HepG2 (cell line): Measurements from ENCODE around the gene BCAS3. TPM values are rescaled to one million over a fixed set of nuclear protein-coding genes. Genes with fewer than 3 reads are reported as not detected.

Experiments
- ATAC-seq: fragments of 200-7000 bp; cut with Tn5 transposase; 3 replicates; pipeline ENCODE4 v1.9.1; 2020; ENCODE audit warnings: mild to moderate bottlenecking, moderate library complexity
- BruUV-seq: library from RNA; stranded (reverse); fragments of 400-500 nt; replicated peaks from 2 replicates; lab custom pipeline; 2021; lab: Mats Ljungman, UMichigan
- CTCF ChIA-PET: fragments of 300-600 bp; formaldehyde crosslinking; extraction: SDS; loops from one replicate; lab custom pipeline; 2021; ENCODE audit warnings: low total read pairs, inconsistent platforms, low intra/inter-chr PET ratio; lab: Yijun Ruan, JAX
- POLR2A ChIA-PET: fragments of 350-600 bp; sonication (Branson Sonifier 250); formaldehyde crosslinking; loops from one replicate; lab custom pipeline; 2020; ENCODE audit warnings: antibody characterized with exemption, inconsistent platforms; lab: Yijun Ruan, JAX
- DNase-seq: peaks from one replicate; pipeline ENCODE4 v3.0.0-alpha.2; 2015; ENCODE audit warnings: low spot score
- FAIRE-seq: peaks from 3 replicates; lab custom pipeline; 2011; peaks lifted over from hg19 to GRCh38; lab: Jason Lieb, UNC
- H2AFZ ChIP-seq: one replicate; pipeline ENCODE4 v1.6.1; 2011; ENCODE audit warnings: low read length, inconsistent platforms
- H3K27ac ChIP-seq: fragments of 300-600 bp; 3 replicates; pipeline ENCODE4 v1.8.0; 2011; ENCODE audit warnings: mixed run types, mild to moderate bottlenecking, mixed read lengths, low read length, inconsistent platforms; ENCODE audit not compliant: insufficient read depth; ENCODE audit errors: extremely low read length
- H3K27me3 ChIP-seq, 2 experiments: fragments of 200-600 bp in 1 of 2; 2 replicates in 1 of 2; 3 replicates in 1 of 2; pipeline versions ENCODE4 v1.6.0 to v1.8.0; 2011; ENCODE audit warnings: low read length in 2 of 2, mild to moderate bottlenecking in 2 of 2, moderate library complexity in 2 of 2, inconsistent platforms in 1 of 2; ENCODE audit not compliant: insufficient read depth in 2 of 2, control insufficient read depth in 1 of 2
- H3K36me3 ChIP-seq, 2 experiments: fragments of 200-600 bp in 1 of 2; replicated peaks in 1 of 2; 2 replicates in 1 of 2; 3 replicates in 1 of 2; pipeline versions ENCODE4 v1.5.1 to v1.8.0; 2011; ENCODE audit warnings: low read length in 2 of 2, inconsistent platforms in 1 of 2; ENCODE audit not compliant: insufficient read depth in 2 of 2, control insufficient read depth in 1 of 2
- H3K4me1 ChIP-seq: 2 replicates; pipeline ENCODE4 v1.5.1; 2012; ENCODE audit warnings: low read length, inconsistent platforms; ENCODE audit not compliant: insufficient read depth
- H3K4me2 ChIP-seq: 2 replicates; pipeline ENCODE4 v1.6.0; 2011; ENCODE audit warnings: low read depth, low read length, inconsistent platforms
- H3K4me3 ChIP-seq, 3 experiments: fragments of 200-600 bp in 1 of 3; sonication (generic), shearing (Covaris generic) in 1 of 3; replicated peaks in 1 of 3; 2 replicates each; pipeline ENCODE4 v1.5.1; 2011 to 2016; ENCODE audit warnings: low read length in 3 of 3, inconsistent platforms in 2 of 3, low read depth in 2 of 3, mild to moderate bottlenecking in 2 of 3, control low read depth in 1 of 3, mixed read lengths in 1 of 3; ENCODE audit not compliant: insufficient read depth in 1 of 3
- H3K79me2 ChIP-seq: one replicate; pipeline ENCODE4 v1.6.1; 2011; ENCODE audit warnings: low read length, inconsistent platforms; ENCODE audit not compliant: insufficient read depth
- H3K9ac ChIP-seq: 2 replicates; pipeline ENCODE4 v1.6.0; 2011; ENCODE audit warnings: mild to moderate bottlenecking, low read depth, low read length, inconsistent platforms; ENCODE audit not compliant: insufficient read depth
- H3K9me3 ChIP-seq: 2 replicates; pipeline ENCODE4 v1.5.1; 2012; ENCODE audit warnings: mild to moderate bottlenecking, low read length
- H4K20me1 ChIP-seq: 2 replicates; pipeline ENCODE4 v1.6.0; 2011; ENCODE audit warnings: inconsistent platforms, mild to moderate bottlenecking, low read length, moderate library complexity; ENCODE audit not compliant: insufficient read depth
- ASH2L ChIP-seq: fragments of 300-600, 200-600 bp; sonication (generic); IDR thresholded peaks from 2 replicates; pipeline ENCODE4 v1.7.0; 2017; ENCODE audit warnings: low read depth, mild to moderate bottlenecking, moderate library complexity, mixed read lengths, low read length; ENCODE audit not compliant: insufficient read length
- CCDC6 ChIP-seq: sonication (generic); formaldehyde crosslinking; IDR thresholded peaks from 2 replicates; pipeline ENCODE4 v1.8.1; 2022; ENCODE audit warnings: mild to moderate bottlenecking, missing genetic modification reagents, moderate library complexity
- GPN1 ChIP-seq: sonication (generic); formaldehyde crosslinking; IDR thresholded peaks from 2 replicates; pipeline ENCODE4 v1.5.1; 2020; ENCODE audit warnings: missing genetic modification reagents, borderline replicate concordance
- LCORL ChIP-seq, 2 experiments: fragments of 450-650 bp in 1 of 2; sonication (generic) in 1 of 2; formaldehyde crosslinking in 1 of 2; IDR thresholded peaks; 2 replicates each; pipeline versions ENCODE4 v1.5.0 to v1.6.1; 2017 to 2020; ENCODE audit warnings: antibody characterized with exemption in 1 of 2, missing genetic modification reagents in 1 of 2
- MAFK ChIP-seq, 2 experiments: IDR thresholded peaks in 1 of 2; conservative IDR thresholded peaks in 1 of 2; 2 replicates each; pipeline ENCODE4 v1.6.1; 2011; ENCODE audit warnings: improper control_type of control experiment in 2 of 2, low read length in 2 of 2
- NONO ChIP-seq, 2 experiments: fragments of 450-650 bp in 1 of 2; sonication (generic) in 1 of 2; formaldehyde crosslinking in 1 of 2; IDR thresholded peaks in 1 of 2; conservative IDR thresholded peaks in 1 of 2; 2 replicates each; pipeline versions ENCODE4 v1.6.1 to v1.8.0; 2017 to 2022; ENCODE audit warnings: mild to moderate bottlenecking in 1 of 2, missing genetic modification reagents in 1 of 2, moderate library complexity in 1 of 2
- SP4 ChIP-seq: sonication (generic); formaldehyde crosslinking; IDR thresholded peaks from 2 replicates; pipeline ENCODE4 v1.8.1; 2023; ENCODE audit warnings: mild to moderate bottlenecking, missing genetic modification reagents
- ZBTB39 ChIP-seq: sonication (generic); formaldehyde crosslinking; IDR thresholded peaks from 2 replicates; pipeline ENCODE4 v1.5.0; 2020; ENCODE audit warnings: missing genetic modification reagents
- ZNF180 ChIP-seq: sonication (generic); formaldehyde crosslinking; IDR thresholded peaks from 2 replicates; pipeline ENCODE4 v1.4.0; 2020; ENCODE audit warnings: low read depth, missing genetic modification reagents, borderline replicate concordance
- ZNF546 ChIP-seq: sonication (generic); formaldehyde crosslinking; conservative IDR thresholded peaks from 2 replicates; pipeline ENCODE4 v1.8.1; 2023; ENCODE audit warnings: mild to moderate bottlenecking, missing genetic modification reagents
- ZNF768 ChIP-seq: sonication (generic); formaldehyde crosslinking; IDR thresholded peaks from 2 replicates; pipeline ENCODE4 v1.4.0; 2020; ENCODE audit warnings: missing genetic modification reagents
- WGBS: methylation state at CpG from one replicate; pipeline ENCODE4 v1.1.6; 2017; ENCODE audit warnings: low lambda C conversion rate; 5-methylcytosine and 5-hydroxymethylcytosine counted together
- in situ Hi-C: cut with HindIII; loops from 2 replicates; pipeline ENCODE4 v1.10.0; 2017; ENCODE audit warnings: low pct_unique_long_range_greater_than_20kb; ENCODE audit not compliant: extremely low pct_ligation_motif_present
- intact Hi-C: fragments of 100-400 bp; cut with micrococcal nuclease; formaldehyde crosslinking; loops from one replicate; pipeline ENCODE4 v1.10.0; 2022; ENCODE audit not compliant: unreplicated experiment
- polyA plus RNA-seq, 8 experiments: library from polyadenylated mRNA; depleted of rRNA in 3 of 8; stranded (reverse) in 7 of 8; unstranded in 1 of 8; fragments of >200 nt; fragmentation: Illumina TruSeq in 4 of 8; extraction: Trizol in 4 of 8; gene quantifications; 2 replicates each; pipeline versions ENCODE4 v1.2.1 to v1.2.3, GENCODE V29; 2011 to 2016; ENCODE audit warnings: low read depth in 4 of 8, missing spikeins in 1 of 8, mixed read lengths in 1 of 8; ENCODE audit not compliant: insufficient read depth in 1 of 8
- total RNA-seq, 5 experiments: library from RNA; depleted of rRNA; stranded (reverse); fragments of >200 nt; fragmentation: Illumina TruSeq; extraction: Trizol; gene quantifications; 2 replicates each; pipeline ENCODE4 v1.2.3, GENCODE V29; 2016; ENCODE audit warnings: low read depth in 1 of 5
- TF ChIP-seq, protein P1 (sequence below): sonication (generic); formaldehyde crosslinking; IDR thresholded peaks from 2 replicates; pipeline ENCODE4 v1.4.0; 2020; ENCODE audit warnings: mild to moderate bottlenecking, missing genetic modification reagents
- TF ChIP-seq, protein P2 (sequence below): sonication (generic); formaldehyde crosslinking; IDR thresholded peaks from 2 replicates; pipeline ENCODE4 v1.4.0; 2020; ENCODE audit warnings: mild to moderate bottlenecking, missing genetic modification reagents

The BCAS3 gene
- total and polyA plus RNA-seq, 2 of the 13 experiments (the other 11 are each of a cell fraction or from before 2014, with no cell fraction given), result 10.7 to 11.2 TPM

- peaks cover 11 to 35% of the 10 kb centered on the region in 2 experiments for H3K36me3 ChIP-seq
- ATAC-seq (no peak), FAIRE-seq (no peak), DNase-seq (no peak)
- H3K27me3 ChIP-seq, result no peaks in the 10 kb centered on the region
- H2AFZ ChIP-seq, result no peak overlapping the region
- ChIA-PET POLR2A (no interaction called here), CTCF (no interaction called here)
- no TSS peak for BruUV-seq
- no peaks in the 10 kb centered on the region for H3K4me1 ChIP-seq
- TF ChIP-seq LCORL (IDR thresholded peaks at IDR 0.05) (no peak), LCORL (CRISPR knock-in tag; IDR thresholded peaks at IDR 0.05) (no peak), ZNF180 (no peak), GPN1 (no peak), ZNF546 (CRISPR knock-in tag) (no peak), ASH2L (no peak), NONO (IDR thresholded peaks at IDR 0.05) (no peak), NONO (CRISPR knock-in tag; conservative IDR thresholded peaks at IDR 0.05) (no peak), CCDC6 (CRISPR knock-in tag) (no peak), SP4 (CRISPR knock-in tag) (no peak), ZNF768 (CRISPR knock-in tag) (no peak), ZBTB39 (CRISPR knock-in tag) (no peak), MAFK (conservative IDR thresholded peaks at IDR 0.05 in 1 of 2, IDR thresholded peaks at IDR 0.05 in 1 of 2; ENCODE audit: low read length in 2 of 2) (no peak)
- TF ChIP-seq, protein P1, sequence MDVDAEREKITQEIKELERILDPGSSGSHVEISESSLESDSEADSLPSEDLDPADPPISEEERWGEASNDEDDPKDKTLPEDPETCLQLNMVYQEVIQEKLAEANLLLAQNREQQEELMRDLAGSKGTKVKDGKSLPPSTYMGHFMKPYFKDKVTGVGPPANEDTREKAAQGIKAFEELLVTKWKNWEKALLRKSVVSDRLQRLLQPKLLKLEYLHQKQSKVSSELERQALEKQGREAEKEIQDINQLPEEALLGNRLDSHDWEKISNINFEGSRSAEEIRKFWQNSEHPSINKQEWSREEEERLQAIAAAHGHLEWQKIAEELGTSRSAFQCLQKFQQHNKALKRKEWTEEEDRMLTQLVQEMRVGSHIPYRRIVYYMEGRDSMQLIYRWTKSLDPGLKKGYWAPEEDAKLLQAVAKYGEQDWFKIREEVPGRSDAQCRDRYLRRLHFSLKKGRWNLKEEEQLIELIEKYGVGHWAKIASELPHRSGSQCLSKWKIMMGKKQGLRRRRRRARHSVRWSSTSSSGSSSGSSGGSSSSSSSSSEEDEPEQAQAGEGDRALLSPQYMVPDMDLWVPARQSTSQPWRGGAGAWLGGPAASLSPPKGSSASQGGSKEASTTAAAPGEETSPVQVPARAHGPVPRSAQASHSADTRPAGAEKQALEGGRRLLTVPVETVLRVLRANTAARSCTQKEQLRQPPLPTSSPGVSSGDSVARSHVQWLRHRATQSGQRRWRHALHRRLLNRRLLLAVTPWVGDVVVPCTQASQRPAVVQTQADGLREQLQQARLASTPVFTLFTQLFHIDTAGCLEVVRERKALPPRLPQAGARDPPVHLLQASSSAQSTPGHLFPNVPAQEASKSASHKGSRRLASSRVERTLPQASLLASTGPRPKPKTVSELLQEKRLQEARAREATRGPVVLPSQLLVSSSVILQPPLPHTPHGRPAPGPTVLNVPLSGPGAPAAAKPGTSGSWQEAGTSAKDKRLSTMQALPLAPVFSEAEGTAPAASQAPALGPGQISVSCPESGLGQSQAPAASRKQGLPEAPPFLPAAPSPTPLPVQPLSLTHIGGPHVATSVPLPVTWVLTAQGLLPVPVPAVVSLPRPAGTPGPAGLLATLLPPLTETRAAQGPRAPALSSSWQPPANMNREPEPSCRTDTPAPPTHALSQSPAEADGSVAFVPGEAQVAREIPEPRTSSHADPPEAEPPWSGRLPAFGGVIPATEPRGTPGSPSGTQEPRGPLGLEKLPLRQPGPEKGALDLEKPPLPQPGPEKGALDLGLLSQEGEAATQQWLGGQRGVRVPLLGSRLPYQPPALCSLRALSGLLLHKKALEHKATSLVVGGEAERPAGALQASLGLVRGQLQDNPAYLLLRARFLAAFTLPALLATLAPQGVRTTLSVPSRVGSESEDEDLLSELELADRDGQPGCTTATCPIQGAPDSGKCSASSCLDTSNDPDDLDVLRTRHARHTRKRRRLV, result no peak
- TF ChIP-seq, protein P2, sequence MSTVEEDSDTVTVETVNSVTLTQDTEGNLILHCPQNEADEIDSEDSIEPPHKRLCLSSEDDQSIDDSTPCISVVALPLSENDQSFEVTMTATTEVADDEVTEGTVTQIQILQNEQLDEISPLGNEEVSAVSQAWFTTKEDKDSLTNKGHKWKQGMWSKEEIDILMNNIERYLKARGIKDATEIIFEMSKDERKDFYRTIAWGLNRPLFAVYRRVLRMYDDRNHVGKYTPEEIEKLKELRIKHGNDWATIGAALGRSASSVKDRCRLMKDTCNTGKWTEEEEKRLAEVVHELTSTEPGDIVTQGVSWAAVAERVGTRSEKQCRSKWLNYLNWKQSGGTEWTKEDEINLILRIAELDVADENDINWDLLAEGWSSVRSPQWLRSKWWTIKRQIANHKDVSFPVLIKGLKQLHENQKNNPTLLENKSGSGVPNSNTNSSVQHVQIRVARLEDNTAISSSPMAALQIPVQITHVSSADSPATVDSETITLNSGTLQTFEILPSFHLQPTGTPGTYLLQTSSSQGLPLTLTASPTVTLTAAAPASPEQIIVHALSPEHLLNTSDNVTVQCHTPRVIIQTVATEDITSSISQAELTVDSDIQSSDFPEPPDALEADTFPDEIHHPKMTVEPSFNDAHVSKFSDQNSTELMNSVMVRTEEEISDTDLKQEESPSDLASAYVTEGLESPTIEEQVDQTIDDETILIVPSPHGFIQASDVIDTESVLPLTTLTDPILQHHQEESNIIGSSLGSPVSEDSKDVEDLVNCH (CRISPR knock-in tag), result no peak
- no peak overlapping the region for H3K4me3 ChIP-seq
- H3K9ac ChIP-seq, result no peak overlapping the region
- H3K79me2 ChIP-seq, result peaks cover 6% of the 10 kb centered on the region
- H4K20me1 ChIP-seq, result no peaks in the 10 kb centered on the region
- in situ Hi-C loops (no loop called here), intact Hi-C loops (no loop called here)
- H3K4me2 ChIP-seq, result no peak overlapping the region
- H3K9me3 ChIP-seq, result no peaks in the 10 kb centered on the region
- H3K27ac ChIP-seq, result no peak overlapping the region
- WGBS, result 95% methylated on average over 1 of the region's 1 CpG
Measured at GRCh38 chr17:60659156-60659555, 18.5 kb upstream of the BCAS3 start.
